Osteoblast (primary cell): ENCODE results near the gene MALRD1. TPM values are rescaled to one million over a fixed set of nuclear protein-coding genes. Genes with fewer than 3 reads are reported as not detected.

ENCODE experiments used
- DNase-seq: peaks from one replicate; pipeline ENCODE4 v3.0.0; 2011; ENCODE audit warnings: low spot score, mixed read lengths; ENCODE audit not compliant: insufficient read length; ENCODE audit errors: missing footprints
- H2AFZ ChIP-seq: 2 replicates; pipeline ENCODE4 v1.6.0; 2011; ENCODE audit warnings: mild to moderate bottlenecking, low read length
- H3K27ac ChIP-seq: 2 replicates; pipeline ENCODE4 v1.5.1; 2011; ENCODE audit warnings: mild to moderate bottlenecking, low read depth, low read length, moderate library complexity
- H3K27me3 ChIP-seq: 2 replicates; pipeline ENCODE4 v1.6.0; 2012; ENCODE audit warnings: mild to moderate bottlenecking, control low read depth, inconsistent platforms, low read length, moderate library complexity; ENCODE audit not compliant: insufficient read depth
- H3K36me3 ChIP-seq: 2 replicates; pipeline ENCODE4 v1.5.1; 2011; ENCODE audit warnings: mild to moderate bottlenecking, low read length, control low read depth, moderate library complexity; ENCODE audit not compliant: insufficient read depth
- H3K4me1 ChIP-seq: 2 replicates; pipeline ENCODE4 v1.5.1; 2011; ENCODE audit warnings: mild to moderate bottlenecking, low read length, control low read depth, moderate library complexity; ENCODE audit not compliant: insufficient read depth
- H3K4me2 ChIP-seq: 2 replicates; pipeline ENCODE4 v1.6.0; 2011; ENCODE audit warnings: mild to moderate bottlenecking, low read length; ENCODE audit not compliant: insufficient read depth
- H3K4me3 ChIP-seq: fragments of 200-600 bp; sonication (generic); 3 replicates; pipeline ENCODE4 v1.5.1; 2012; ENCODE audit warnings: mild to moderate bottlenecking, low read length, inconsistent platforms; ENCODE audit not compliant: insufficient read depth
- H3K79me2 ChIP-seq: 2 replicates; pipeline ENCODE4 v1.6.0; 2012; ENCODE audit warnings: mild to moderate bottlenecking, low read length, control low read depth, inconsistent platforms; ENCODE audit not compliant: insufficient read depth
- H3K9me3 ChIP-seq: 2 replicates; pipeline ENCODE4 v1.5.1; 2011; ENCODE audit warnings: low read depth, low read length, control low read depth
- H4K20me1 ChIP-seq: 2 replicates; pipeline ENCODE4 v1.6.0; 2012; ENCODE audit warnings: mild to moderate bottlenecking, low read length, control low read depth; ENCODE audit not compliant: insufficient read depth
- CTCF ChIP-seq: IDR thresholded peaks from 2 replicates; pipeline ENCODE4 v1.5.1; 2011; ENCODE audit warnings: mild to moderate bottlenecking, low read depth, low read length, moderate library complexity; ENCODE audit errors: extremely low read depth
- total RNA-seq: library from RNA; depleted of rRNA; stranded (reverse); fragments of >200 nt; gene quantifications from 2 replicates; pipeline ENCODE4 v1.2.3, GENCODE V29; 2012

MALRD1 gene
- total RNA-seq, 1 donor, result 2.9 TPM

GRCh38 chr10:19710600-19710999 is 662.0 kb downstream of the MALRD1 start:
- no peak for DNase-seq
- no peak overlapping the region for H2AFZ ChIP-seq
- TF ChIP-seq CTCF, result no peak

GRCh38 chr10:19713159-19713558 is 664.6 kb downstream of the MALRD1 start:
- DNase-seq, result no peak
- TF ChIP-seq CTCF, result no peak
- H3K4me3 ChIP-seq, result no peak overlapping the region

More at GRCh38 chr10:19710600-19710999, 662.0 kb downstream of the MALRD1 start:
- Histone ChIP-seq H3K27ac (no peak overlapping the region), H3K4me1 (no peaks in the 10 kb centered on the region), H3K4me2 (no peak overlapping the region), H3K79me2 (no peaks in the 10 kb centered on the region), H4K20me1 (no peaks in the 10 kb centered on the region), H3K4me3 (no peak overlapping the region), H3K27me3 (no peaks in the 10 kb centered on the region), H3K36me3 (no peaks in the 10 kb centered on the region), H3K9me3 (peaks cover 3% of the 10 kb centered on the region)

GRCh38 chr10:19713800-19714525 is 665.4 kb downstream of the MALRD1 start:
- H3K36me3 ChIP-seq, result no peaks in the 10 kb centered on the region
- DNase-seq, result no peak
- no peaks in the 10 kb centered on the region for H4K20me1 ChIP-seq
- peak; percentile 49 for TF ChIP-seq CTCF
- peak overlapping the region; percentile 53 for H3K4me2 ChIP-seq
- peak overlapping the region; percentile 55 for H3K4me3 ChIP-seq
- no peaks in the 10 kb centered on the region for H3K4me1 ChIP-seq
- H3K9me3 ChIP-seq, result peaks cover 3% of the 10 kb centered on the region
- H2AFZ ChIP-seq, result peak overlapping the region; percentile 58
- H3K79me2 ChIP-seq, result no peaks in the 10 kb centered on the region
- no peak overlapping the region for H3K27ac ChIP-seq
- no peaks in the 10 kb centered on the region for H3K27me3 ChIP-seq

More at GRCh38 chr10:19713159-19713558, 664.6 kb downstream of the MALRD1 start:
- Histone ChIP-seq H3K4me1 (no peaks in the 10 kb centered on the region), H4K20me1 (no peaks in the 10 kb centered on the region), H3K27ac (no peak overlapping the region), H3K36me3 (no peaks in the 10 kb centered on the region), H3K27me3 (no peaks in the 10 kb centered on the region), H3K4me2 (peak overlapping the region; percentile 53), H3K79me2 (no peaks in the 10 kb centered on the region), H3K9me3 (peaks cover 3% of the 10 kb centered on the region), H2AFZ (no peak overlapping the region)

GRCh38 chr10:19719284-19719683 is 670.7 kb downstream of the MALRD1 start:
- DNase-seq, result peak; percentile 71
- peak overlapping the region; percentile 74 for H3K4me2 ChIP-seq
- peak overlapping the region; percentile 79 for H2AFZ ChIP-seq
- H4K20me1 ChIP-seq, result no peaks in the 10 kb centered on the region
- no peaks in the 10 kb centered on the region for H3K79me2 ChIP-seq
- H3K36me3 ChIP-seq, result no peaks in the 10 kb centered on the region
- H3K4me1 ChIP-seq, result peaks cover 9% of the 10 kb centered on the region
- H3K27ac ChIP-seq, result peak overlapping the region; percentile 16
- peak overlapping the region; percentile 35 for H3K4me3 ChIP-seq
- no peak for TF ChIP-seq CTCF
- no peaks in the 10 kb centered on the region for H3K27me3 ChIP-seq
- H3K9me3 ChIP-seq, result no peaks in the 10 kb centered on the region
